NCI-H1092 treated with DMSO at 0.1 percent for 48 hours (cell line): ENCODE data around the gene SLC16A1.
"Not testable (repeated sequence)": the region's sequence is repeated elsewhere in the genome, so short reads cannot be mapped to it uniquely, and the experiment has no call there.

ENCODE experiments used
- DNase-seq: peaks from one replicate; lab custom pipeline; 2025; lab: John Stamatoyannopoulos, UW

SLC16A1 gene

DNA sequence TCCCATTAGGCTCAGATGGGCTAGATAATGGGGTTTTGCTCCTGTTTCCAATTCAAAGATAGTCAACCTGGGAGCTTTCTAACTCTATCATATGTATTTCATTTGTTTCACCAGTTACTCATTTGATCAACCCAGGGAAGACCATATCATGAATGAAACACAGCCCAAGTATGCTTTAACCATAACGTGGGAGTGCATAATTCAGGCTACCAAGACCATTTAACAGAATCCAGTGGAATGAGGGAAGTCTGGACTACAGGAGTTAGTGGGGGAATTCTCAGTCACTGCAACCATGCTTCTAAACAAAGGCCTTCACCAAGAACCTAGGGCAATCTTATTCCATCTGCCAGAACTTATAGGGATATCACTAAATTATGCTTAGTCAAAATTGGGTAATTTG lies 15.0 kb upstream of the SLC16A1 start:
- DNase-seq = no peak

DNA sequence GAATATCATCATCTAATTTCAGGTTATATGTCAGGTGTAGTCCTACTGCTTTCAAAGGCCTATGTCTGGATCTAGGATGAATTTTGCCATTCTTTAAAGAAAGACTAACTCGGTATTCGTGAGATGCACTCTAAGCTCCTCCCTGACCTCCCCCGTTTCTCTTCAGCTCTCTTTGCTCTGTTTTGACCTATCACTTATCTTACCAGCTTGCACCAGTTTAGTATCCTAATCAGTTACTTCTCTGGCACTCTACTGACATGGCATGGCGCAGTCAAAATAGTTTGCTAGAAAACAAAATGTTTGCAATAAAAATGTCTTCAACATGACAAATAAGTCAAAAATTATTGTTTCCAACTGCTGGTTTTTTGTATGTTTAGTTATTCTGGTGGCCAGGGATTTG lies 8.4 kb upstream of the SLC16A1 start:
- DNase-seq = no peak

DNA sequence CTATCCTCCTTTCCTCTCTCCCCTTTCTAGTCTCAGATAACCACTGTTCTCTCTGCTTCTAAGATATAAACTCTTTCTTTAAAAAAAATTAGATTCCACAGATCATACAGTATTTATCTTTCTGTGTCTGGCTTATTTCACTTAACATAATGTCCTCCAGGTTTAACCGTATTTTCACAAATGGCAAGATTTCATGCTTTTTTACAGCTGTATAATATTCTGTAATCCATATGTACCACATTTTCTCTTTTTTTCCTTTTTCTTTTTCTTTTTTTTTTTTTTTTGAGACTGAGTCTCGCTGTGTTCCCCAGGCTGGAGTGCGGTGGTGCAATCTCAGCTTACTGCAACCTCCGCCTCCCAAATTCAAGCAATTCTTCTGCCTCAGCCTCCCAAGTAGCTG lies 5.1 kb upstream of the SLC16A1 start:
- no peak for DNase-seq

DNA sequence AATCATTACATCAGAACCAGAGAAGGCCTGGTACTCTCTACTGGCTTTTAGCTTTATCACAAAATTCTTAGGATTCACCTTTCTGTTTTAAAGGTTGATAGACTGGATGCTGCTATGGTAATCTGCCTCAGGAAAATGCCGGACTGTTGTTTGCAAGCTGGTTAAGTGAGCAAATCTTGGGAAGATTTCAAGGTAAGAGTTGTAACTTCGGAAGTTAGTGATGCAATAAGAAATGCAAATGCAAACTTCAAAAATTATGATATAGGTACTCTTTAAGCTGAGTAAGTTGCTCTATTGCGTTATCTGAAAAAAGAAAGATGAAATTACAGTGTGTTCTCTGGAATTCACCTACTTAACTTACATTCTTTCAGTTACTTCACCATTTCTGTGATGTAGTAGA lies 4.4 kb upstream of the SLC16A1 start:
- DNase-seq = no peak

DNA sequence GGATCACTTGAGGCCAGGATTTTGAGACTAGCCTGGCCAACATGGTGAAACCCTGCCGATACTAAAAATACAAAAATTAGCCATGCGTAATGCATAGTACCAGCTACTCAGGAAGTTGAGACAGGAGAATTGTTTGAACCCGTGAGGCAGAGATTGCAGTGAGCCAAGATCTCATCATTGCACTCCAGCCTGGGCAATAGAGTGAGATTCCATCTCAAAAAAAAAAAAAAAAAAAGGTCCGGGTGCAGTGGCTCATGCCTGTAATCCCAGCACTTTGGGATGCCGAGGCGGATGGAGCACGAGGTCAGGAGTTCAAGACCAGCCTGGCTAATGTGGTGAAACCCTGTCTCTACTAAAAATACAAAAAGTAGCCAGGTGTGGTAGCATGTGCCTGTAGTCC lies 2.2 kb upstream of the SLC16A1 start:
- not testable (repeated sequence) for DNase-seq

DNA sequence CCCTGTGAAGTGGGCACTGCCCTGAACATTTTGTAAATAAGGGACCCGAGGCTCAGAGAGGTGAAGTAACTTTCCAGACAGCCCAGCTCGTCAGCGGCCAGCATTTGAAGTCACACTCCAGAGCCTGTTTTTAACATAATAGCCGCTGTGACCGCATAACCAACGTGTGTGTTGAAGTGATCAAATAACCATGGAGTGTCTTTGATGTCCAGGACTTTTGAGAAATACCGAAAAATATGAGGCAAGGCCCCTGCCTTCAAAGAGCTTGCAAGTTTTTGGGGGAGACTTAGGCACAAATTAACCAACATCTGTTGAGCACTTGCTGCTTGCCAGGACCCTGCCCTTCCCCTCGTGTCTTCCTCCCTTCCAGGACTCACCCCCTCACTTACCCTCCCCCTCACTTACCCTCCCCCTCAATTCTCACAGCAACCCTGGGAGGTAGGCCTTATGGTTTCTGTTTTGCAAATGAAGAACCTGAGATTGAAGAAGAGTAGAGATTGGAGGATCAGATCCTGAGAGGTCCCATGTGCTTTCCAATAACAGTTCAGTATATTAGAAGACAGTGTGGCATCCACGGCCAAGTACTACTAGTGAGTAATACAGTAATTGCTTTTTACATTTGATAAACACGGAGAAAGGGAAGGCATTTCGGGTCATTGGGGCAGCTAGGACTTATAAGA lies 1.3 kb upstream of the SLC16A1 start:
- peak; percentile 24 for DNase-seq

DNA sequence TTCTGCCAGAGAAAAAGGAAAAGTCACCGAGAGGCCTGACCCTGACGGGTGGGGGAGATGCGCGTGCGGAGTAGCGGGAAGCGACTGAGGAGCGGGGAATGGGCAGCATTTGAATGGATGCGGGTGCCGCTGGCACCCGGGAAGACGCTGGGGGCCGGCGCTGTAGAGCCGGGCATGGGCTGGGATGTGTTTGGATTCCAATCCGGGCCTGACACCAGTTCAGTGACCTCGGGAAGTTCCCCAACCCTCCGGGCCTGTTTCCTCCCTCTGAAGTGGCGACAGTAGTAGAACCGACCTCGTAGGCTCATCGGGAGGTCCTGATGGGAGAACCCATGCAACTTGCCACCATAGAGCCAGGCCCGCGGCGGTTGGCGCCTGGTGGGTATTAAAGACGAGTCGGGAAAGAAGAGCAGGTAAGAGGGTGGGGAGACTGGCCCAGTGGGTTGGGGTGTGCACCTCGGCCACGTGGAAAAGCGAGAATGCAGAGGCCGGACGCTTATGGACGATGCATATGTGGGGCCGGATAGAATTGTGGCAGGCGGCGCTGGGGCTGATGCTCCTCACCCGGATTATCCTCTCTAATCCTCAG lies 642 bp upstream of the SLC16A1 start:
- peak; percentile 83 for DNase-seq

DNA sequence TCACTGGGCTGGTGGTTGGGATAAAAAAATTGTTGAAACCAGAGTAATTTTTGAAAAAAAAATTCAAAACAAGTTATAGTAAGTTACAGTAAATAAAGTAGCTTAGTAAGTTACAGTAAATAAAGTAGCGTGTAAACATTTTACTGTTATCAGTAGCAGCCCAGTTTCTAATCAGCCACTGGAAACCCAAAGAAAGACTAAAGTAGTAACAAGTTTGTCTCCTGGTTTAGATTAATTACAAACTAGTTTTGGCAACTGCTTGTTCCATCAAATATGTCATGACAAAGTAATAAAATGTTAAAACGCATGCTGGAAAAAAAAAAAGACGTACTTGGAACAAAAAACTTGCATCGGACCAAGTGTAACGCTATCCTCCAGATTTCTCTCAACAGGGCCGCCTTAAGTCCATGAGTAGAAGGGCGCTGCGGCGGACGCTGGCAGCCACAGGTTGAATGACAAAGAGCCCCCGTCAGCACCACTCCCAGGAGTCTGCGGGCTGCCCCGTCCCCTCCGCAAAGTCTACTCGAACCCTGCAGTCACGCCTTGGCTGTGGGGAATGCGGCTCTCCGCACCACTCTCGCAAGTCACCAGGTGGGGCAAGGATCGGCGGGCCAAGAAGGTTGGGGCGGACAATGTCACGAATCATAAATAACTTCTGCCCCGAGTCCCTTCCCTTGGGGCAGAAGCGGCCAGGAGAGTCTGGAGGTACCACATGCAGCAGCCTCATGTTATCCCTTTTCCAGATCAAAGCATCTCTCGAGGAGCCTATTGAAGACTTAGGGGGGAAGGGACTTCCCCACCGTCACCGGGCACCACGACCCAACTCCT lies 837 bp downstream of the SLC16A1 start:
- peak; percentile 80 for DNase-seq

DNA sequence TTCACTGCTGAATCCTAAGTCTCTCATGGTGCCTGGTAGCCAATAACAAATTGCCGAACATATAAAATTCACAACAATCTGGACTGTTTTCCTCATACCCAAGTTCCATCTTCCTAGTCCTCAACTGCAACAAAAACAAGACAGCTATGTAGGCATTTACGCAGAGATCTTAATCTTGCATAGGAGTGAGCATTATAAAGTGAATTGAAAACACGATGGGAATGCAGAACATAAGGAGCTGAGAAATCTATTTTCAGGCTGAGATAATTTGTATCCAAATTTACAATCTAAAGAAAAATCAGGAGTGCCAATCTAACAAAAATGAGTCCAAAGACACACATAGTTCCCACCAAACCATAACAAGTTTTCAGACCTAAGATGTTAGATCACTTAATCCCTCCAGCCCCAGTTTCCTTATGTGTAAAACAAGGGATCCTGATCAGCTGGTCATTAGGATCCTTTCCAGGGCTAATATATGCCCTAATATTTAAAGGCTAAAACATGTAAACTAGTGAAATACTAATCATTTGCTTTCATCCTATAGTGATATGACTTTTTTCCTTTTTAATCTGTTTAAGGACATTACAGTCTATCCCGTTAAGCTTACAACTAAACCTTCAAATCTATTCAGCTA lies 1.9 kb downstream of the SLC16A1 start:
- DNase-seq = no peak

DNA sequence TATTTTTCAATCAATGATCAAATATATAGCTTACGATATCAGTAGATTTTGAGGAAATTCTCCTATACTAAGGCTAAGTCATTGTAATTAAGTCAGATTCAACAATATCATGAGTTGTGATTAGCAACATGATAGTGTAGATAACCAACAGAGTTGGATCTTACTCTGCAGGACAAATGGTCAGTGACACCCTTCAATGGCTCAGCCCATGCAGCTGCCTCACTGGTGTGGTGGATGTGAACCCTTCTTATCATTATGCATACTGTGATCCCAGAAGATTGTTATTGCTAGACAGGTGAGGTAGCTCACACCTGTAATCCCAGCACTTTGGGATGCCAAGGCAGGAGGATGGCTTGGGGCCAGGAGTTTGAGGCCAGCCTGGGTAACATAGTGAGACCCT lies 5.6 kb downstream of the SLC16A1 start:
- no peak for DNase-seq

DNA sequence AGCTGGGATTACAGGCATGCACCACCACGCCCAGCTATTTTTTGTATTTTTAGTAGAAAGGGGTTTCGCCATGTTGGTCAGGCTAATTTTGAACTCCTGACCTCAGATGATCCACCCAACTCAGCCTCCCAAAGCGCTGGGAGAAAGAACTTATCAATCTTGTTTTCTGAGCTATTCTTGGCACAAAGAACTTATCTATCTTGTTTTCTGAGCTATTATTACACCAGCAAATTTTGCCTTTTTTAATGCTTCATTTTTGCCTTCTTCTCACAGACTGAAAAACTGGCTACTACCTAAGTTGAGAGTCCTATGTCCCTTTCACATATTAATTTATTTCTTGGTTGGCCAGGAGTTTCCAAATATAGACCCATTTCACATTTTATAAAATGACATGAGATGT lies 9.3 kb downstream of the SLC16A1 start:
- DNase-seq = no peak

DNA sequence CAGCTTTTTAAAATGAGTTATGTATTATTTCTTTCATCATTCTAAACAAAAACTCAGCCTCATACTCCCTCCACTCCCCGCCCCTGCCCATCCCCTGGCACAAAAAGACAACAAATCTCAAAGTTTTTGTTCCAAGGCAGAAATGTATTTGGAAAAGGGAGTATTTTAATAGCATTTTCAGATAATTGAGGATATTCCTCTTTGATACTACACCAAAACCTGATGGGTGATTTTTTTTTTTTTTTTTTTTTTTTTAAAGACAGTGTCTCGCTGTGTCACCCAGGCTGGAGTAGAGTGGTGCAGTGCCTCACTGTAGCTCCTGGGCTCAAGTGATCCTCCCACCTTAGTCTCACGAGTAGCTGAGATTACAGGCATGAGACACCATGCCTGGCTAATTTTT lies 16.2 kb downstream of the SLC16A1 start:
- no peak for DNase-seq

DNA sequence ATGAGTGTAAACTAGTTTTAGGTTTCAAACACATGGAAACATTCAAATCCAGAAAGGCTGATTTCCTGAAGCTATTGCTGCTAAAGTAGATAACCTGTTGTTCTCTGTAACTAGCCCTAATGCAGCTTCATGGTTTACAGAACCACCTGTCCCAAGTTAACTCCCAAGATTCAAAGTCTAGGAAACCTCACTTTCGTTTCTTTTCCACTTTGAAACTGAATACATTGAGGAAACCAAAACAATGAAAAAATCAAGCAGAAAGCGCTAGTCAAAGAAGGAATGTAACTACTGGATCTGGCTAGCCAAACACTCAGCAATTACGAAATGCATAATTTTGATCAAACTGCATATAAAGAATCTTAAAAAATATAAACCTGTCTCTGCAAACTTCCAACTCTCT lies 17.8 kb downstream of the SLC16A1 start:
- no peak for DNase-seq

DNA sequence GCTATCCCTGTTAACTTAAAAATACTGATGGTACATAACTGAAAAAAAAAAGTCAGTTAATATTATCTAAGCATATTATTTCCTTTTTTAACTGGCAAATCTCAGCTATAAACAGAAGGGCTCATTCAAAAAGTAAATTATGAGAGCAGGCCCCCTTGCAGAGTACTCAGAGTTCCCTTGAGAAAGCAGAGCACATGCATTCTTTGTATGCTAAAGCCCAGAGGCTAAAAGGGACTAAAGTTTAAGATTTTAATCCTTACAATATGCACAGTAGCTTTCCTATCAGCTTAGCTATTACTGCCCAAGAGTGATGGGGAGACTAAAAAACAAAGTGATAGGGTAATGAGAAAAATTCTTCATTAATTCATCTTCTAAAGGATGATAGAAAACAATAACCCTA lies 18.5 kb downstream of the SLC16A1 start:
- DNase-seq = no peak

DNA sequence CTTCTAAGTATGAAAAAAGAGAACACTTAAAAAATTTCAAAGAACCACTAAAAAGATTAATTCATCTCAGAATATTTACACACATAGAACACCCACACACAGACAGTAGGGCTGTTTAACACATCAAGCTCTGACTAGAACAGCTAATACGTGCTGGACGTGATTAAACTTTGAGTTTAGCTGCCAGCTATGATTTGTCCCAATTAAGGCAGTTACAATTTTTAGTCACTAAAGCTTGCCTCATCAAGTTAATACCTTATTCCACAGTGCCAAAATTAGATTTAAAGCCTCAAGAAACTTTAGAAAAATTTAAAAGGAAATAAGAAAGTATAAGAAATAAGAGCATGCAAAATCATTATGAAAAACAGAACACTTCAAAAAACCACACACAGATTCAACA lies 18.9 kb downstream of the SLC16A1 start:
- DNase-seq = no peak

DNA sequence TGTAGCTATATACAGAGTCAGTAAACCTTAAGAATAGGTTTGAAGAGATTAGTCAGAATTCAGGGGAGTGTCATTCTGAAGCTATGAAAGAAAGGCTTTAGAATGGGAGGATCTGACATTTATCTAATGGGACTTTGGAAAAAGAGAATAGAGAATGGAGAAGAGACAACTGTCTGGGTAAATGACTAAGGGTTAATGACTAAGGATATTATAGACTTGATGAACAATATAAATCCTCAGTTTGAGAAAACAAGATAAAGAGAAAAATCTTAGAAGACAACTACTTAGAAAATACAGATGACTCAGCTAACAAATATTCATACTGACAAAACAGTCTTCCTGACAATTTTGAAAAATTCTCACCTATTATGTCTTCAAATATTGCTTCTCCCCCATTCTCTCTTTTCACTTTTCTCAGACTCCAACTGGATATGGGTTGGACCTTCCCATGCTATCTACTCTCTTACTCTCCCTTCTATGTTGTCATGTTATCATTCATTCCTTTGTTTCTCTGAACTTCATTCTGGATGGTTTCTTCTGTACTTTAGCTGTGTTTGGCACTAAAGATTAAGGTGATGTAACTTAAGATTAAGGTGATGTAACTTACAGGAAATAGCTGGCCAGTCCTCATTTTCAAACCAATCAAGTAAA lies 20.4 kb downstream of the SLC16A1 start:
- DNase-seq = no peak

DNA sequence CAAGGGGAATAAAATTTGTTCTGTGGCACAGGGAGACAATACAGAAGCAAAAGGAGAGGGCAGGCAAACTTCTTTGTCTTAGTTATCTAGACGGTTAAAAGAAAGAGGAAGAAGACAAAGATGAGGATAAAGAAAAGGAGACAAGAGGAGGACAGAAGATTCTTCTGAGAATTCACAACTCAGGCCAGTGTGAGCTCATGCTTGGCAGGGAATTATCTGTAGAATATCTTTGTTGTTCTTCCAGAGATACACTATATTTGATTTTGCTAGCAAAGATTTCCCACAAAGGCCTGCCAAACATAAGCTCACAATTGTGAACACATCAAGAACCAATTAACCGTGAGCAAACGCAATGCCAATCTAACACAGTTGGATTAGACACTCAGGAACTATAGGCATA lies 21.4 kb downstream of the SLC16A1 start:
- no peak for DNase-seq

DNA sequence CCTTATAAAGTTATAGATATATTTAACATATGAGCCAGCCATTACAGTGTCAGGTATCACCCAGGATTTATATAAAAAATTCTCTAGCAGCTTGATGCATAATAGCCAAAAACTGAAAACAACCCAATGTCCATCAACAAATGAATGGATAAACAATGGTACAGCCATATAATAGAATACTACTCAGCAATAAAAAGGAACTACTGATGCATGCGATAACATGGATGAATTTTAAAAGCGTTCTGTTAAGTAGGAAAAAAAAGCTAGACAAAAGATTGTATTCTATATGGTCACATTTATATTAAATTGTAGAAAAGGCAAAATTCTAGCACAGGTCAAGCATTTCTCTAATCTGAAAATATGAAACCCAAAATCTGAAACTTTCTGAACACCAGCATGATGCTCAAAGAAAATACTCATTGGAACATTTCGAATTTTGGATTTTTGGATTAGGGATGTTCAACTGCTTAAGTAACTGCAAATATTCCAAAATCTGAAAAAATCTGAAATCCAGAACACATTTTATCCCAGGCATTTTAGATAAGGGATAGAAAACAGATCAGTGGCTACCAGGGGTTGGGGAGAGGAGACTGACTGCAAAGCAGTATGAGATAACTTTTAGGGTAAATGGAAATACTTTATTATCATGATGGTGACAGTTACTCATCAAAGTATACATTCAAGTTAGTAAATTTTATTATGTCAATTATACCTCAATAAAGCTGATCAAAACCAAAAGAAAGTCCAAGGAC lies 22.0 kb downstream of the SLC16A1 start:
- no peak for DNase-seq

DNA sequence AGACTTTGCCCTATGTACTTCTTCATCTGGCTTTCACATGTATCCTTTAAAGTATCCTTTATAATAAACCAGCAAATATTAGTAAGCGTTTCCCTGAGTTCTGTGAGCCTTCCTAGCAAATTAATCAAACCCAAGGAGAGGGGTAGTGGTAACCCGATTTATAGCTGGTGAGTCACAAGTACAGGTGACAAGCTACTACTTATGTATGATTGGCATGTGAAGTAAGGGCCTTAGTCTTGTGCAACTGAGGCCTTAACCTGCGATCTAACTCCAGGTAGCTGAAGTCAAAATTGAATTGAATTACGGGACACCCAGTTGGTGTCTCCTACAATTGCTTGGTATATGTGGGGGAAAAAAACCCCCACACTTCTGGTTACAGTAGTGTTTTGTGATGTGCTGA lies 26.0 kb downstream of the SLC16A1 start:
- no peak for DNase-seq

DNA sequence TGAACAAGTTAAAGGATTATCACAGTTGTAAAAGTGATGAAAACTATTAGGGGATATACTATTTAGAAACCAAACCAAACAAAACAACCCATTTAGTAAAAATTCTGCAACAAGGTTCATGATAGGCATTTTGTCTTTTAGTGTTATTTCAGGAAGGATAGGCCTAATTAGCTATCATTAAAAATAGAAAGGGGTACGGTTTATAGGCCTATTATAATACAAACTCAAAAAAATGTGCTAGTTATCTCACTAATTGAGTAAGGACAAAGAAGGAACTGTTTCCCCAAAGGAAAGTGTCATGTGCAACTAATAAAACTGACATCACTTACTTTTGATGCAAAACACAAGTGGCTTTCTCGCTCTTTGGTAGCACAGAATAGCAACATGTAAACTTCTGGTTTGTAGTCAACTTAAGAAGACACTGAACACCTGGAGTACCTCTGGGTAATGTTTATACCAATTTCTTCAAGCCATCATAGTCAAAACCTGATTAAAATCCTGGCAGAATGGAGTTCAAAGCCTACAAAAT lies 28.5 kb downstream of the SLC16A1 start:
- no peak for DNase-seq

DNA sequence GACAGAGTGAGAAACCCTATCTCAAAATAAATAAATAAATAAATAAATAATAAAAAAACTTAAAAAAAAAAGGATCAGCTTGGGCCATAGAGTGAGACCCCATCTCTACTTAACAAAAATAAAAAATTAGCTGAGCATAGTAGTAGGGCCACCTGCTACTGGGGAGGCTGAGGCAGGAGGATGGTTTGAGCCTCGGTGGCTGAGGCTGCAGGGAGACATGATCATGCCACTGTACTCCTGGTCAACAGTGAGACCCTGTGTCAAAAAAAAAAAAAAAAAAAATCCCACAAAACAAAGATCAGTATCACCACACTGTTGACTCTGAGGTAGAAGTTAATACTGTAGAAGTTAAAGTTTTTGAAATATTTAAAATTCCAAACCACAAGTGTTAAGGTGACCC lies 29.1 kb downstream of the SLC16A1 start:
- no peak for DNase-seq
